ENCODE results near the gene PLXDC2. TPM values are rescaled to one million over a fixed set of nuclear protein-coding genes. Genes with fewer than 3 reads are reported as not detected.

PLXDC2 gene
- total and polyA plus RNA-seq, 4 donors, result 11.8 to 99.6 (median 40.8) TPM

DNA sequence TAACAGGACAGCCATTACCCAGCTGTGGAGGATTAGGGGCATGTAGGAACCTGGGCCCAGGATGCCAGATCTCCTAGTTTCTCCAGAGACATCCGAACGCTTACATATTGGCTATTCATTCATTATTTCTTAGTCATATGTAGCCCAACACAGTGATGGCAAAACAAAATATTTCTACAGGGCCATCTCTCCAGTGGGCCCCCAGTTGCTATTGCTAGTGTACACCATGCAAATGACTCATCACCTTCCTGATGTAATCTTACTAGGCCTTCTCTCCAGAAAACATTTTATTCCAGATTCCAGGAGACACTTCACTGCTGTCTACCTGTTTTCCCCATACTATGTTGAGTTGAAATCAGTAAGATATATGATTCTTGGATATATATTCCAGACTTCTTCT is 201.7 kb downstream of the PLXDC2 start:
- TF ChIP-seq, protein P1, sequence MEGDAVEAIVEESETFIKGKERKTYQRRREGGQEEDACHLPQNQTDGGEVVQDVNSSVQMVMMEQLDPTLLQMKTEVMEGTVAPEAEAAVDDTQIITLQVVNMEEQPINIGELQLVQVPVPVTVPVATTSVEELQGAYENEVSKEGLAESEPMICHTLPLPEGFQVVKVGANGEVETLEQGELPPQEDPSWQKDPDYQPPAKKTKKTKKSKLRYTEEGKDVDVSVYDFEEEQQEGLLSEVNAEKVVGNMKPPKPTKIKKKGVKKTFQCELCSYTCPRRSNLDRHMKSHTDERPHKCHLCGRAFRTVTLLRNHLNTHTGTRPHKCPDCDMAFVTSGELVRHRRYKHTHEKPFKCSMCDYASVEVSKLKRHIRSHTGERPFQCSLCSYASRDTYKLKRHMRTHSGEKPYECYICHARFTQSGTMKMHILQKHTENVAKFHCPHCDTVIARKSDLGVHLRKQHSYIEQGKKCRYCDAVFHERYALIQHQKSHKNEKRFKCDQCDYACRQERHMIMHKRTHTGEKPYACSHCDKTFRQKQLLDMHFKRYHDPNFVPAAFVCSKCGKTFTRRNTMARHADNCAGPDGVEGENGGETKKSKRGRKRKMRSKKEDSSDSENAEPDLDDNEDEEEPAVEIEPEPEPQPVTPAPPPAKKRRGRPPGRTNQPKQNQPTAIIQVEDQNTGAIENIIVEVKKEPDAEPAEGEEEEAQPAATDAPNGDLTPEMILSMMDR (IDR thresholded peaks at IDR 0.05; ENCODE audit: control extremely low read depth, extremely low read depth), result no peak
- Histone ChIP-seq H3K27ac (ENCODE audit: low read depth in 1 of 2, low read length in 1 of 2) (no peak overlapping the region), H3K4me3 (no peak overlapping the region), H3K4me1 (ENCODE audit: control insufficient read depth in 5 of 5, insufficient read depth in 5 of 5, low read length in 5 of 5) (peaks cover 0 to 10% (median 4%) of the 10 kb centered on the region in 5 donors), H3K9ac (ENCODE audit: insufficient read depth in 1 of 2, low read length in 2 of 2) (no peak overlapping the region), H3K9me3 (ENCODE audit: control insufficient read depth in 4 of 4, insufficient read depth in 3 of 4, low read length in 3 of 4) (no peaks in the 10 kb centered on the region), H3K27me3 (ENCODE audit: control insufficient read depth in 3 of 3, insufficient read depth in 3 of 3, low read length in 2 of 3) (no peaks in the 10 kb centered on the region), H3K36me3 (ENCODE audit: control insufficient read depth in 4 of 4, insufficient read depth in 4 of 4, low read length in 4 of 4) (peaks cover 0 to 18% (median 2%) of the 10 kb centered on the region in 4 donors)
- ATAC-seq (ENCODE audit: insufficient read depth, low FRiP score) (no peak), DNase-seq (no peak)
- WGBS, 2 donors, result 98 to 99% methylated on average over 2 of the region's 2 CpGs

DNA sequence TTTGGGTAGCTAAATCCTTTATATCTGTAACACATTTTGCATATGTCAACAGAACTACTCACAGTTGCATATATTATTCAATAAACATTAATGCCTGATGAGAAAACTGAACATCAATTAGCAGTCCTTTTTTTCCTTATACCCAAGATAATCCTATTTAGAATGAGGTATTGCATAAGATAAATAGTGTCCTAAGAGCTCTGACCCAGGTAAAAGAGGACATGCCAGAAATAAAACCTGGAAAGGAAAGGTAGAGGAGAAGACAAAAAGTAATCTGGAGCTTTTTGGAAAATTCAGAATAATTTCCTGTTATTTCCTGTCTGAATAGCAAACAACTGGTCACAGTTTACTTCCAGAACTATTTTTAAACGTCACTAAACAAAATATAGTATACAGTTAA is 204.4 kb downstream of the PLXDC2 start:
- DNase-seq, result no peak
- H3K4me1 ChIP-seq (ENCODE audit: control insufficient read depth in 5 of 5, insufficient read depth in 5 of 5, low read length in 5 of 5), result peaks cover 0 to 1% (median 0%) of the 10 kb centered on the region in 5 donors
- WGBS, 2 donors, result 59 to 68% methylated on average over 1 of the region's 1 CpG
- no peak overlapping the region for H3K27ac ChIP-seq (ENCODE audit: low read depth in 1 of 2, low read length in 1 of 2)
- no peaks in the 10 kb centered on the region for H3K9me3 ChIP-seq (ENCODE audit: control insufficient read depth in 4 of 4, insufficient read depth in 3 of 4, low read length in 3 of 4)
- ATAC-seq (ENCODE audit: insufficient read depth, low FRiP score), result no peak
- TF ChIP-seq, protein P1 (IDR thresholded peaks at IDR 0.05; ENCODE audit: control extremely low read depth, extremely low read depth), result no peak
- H3K4me3 ChIP-seq, result no peak overlapping the region
- peaks cover 0 to 14% (median 2%) of the 10 kb centered on the region in 4 donors for H3K36me3 ChIP-seq (ENCODE audit: control insufficient read depth in 4 of 4, insufficient read depth in 4 of 4, low read length in 4 of 4)
- no peak overlapping the region for H3K9ac ChIP-seq (ENCODE audit: insufficient read depth in 1 of 2, low read length in 2 of 2)
- H3K27me3 ChIP-seq (ENCODE audit: control insufficient read depth in 3 of 3, insufficient read depth in 3 of 3, low read length in 2 of 3), result no peaks in the 10 kb centered on the region

DNA sequence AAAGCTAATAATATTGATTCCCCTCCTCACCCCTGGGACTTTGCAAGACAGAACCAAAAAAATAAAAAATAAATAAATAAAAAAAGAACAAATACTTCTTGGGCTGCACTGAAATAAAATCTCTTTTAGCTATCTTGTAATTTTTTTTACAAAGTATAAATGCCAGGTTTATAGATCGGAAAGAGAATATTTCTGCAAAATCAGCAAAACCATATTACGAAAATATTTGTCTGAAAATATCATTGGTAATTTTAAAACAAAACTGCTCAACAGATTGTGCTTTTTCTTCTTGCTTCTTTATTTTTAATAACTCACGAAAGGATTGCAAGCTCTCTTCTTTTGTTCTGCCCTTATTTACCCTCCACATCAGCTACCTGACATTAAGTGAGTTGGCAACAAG is 213.3 kb downstream of the PLXDC2 start:
- Histone ChIP-seq H3K36me3 (ENCODE audit: control insufficient read depth in 4 of 4, insufficient read depth in 4 of 4, low read length in 4 of 4) (peaks cover 0 to 4% (median 2%) of the 10 kb centered on the region in 4 donors), H3K4me1 (ENCODE audit: control insufficient read depth in 5 of 5, insufficient read depth in 5 of 5, low read length in 5 of 5) (peaks cover 0 to 5% (median 0%) of the 10 kb centered on the region in 5 donors), H3K4me3 (no peak overlapping the region), H3K9ac (ENCODE audit: insufficient read depth in 1 of 2, low read length in 2 of 2) (no peak overlapping the region), H3K9me3 (ENCODE audit: control insufficient read depth in 4 of 4, insufficient read depth in 3 of 4, low read length in 3 of 4) (no peaks in the 10 kb centered on the region), H3K27ac (ENCODE audit: low read depth in 1 of 2, low read length in 1 of 2) (no peak overlapping the region), H3K27me3 (ENCODE audit: control insufficient read depth in 3 of 3, insufficient read depth in 3 of 3, low read length in 2 of 3) (no peaks in the 10 kb centered on the region)
- TF ChIP-seq, protein P1 (IDR thresholded peaks at IDR 0.05; ENCODE audit: control extremely low read depth, extremely low read depth), result no peak
- 86% methylated on average over 3 of the region's 3 CpGs for WGBS, 2 donors
- no peak for ATAC-seq (ENCODE audit: insufficient read depth, low FRiP score)
- no peak for DNase-seq

DNA sequence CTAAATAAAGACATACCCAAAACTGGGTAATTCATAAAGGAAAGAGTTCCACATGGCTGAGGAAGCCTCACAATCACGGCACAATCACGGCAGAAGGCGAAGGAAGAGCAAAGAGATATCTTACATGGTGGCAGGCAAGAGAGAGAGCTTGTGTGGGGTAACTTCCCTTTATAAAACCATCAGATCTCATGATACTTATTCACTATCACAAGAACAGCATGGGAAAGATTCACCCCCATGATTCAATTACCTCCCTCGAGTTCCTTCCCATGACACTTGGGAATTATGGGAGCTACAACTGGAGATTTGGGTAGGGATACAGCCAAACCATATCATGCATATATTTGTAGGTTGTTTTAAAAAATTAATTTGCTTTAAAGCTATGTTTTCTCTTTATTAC is 217.2 kb downstream of the PLXDC2 start:
- Histone ChIP-seq H3K4me3 (no peak overlapping the region), H3K36me3 (ENCODE audit: control insufficient read depth in 4 of 4, insufficient read depth in 4 of 4, low read length in 4 of 4) (peaks cover 0 to 11% (median 2%) of the 10 kb centered on the region in 4 donors), H3K9ac (ENCODE audit: insufficient read depth in 1 of 2, low read length in 2 of 2) (no peak overlapping the region), H3K27ac (ENCODE audit: low read depth in 1 of 2, low read length in 1 of 2) (no peak overlapping the region), H3K4me1 (ENCODE audit: control insufficient read depth in 5 of 5, insufficient read depth in 5 of 5, low read length in 5 of 5) (peaks cover 0 to 8% (median 0%) of the 10 kb centered on the region in 5 donors), H3K9me3 (ENCODE audit: control insufficient read depth in 4 of 4, insufficient read depth in 3 of 4, low read length in 3 of 4) (no peaks in the 10 kb centered on the region), H3K27me3 (ENCODE audit: control insufficient read depth in 3 of 3, insufficient read depth in 3 of 3, low read length in 2 of 3) (no peaks in the 10 kb centered on the region)
- TF ChIP-seq, protein P1 (IDR thresholded peaks at IDR 0.05; ENCODE audit: control extremely low read depth, extremely low read depth), result no peak
- DNase-seq (no peak), ATAC-seq (ENCODE audit: insufficient read depth, low FRiP score) (no peak)
- WGBS, 2 donors, result 76 to 81% methylated on average over 4 of the region's 4 CpGs

Measured in lung (tissue), 12 donors.